Prostate gland (tissue), 2 donors: ENCODE results near the gene PRR27.
A peak's percentile ranks its signal among the peaks of the same experiment; 100 is the strongest.

Experiments
- CTCF ChIP-seq, 4 experiments: fragments of 200-600 bp in 2 of 4; fragments of 450-650 bp in 2 of 4; sonication (generic) in 2 of 4; IDR thresholded peaks; 1 replicate in 3 of 4; 2 replicates in 1 of 4; pipeline ENCODE4 v1.5.1; 2016 to 2019; ENCODE audit warnings: antibody characterized with exemption in 4 of 4, mild to moderate bottlenecking in 2 of 4, moderate library complexity in 2 of 4
- POLR2A ChIP-seq: fragments of 450-650 bp; IDR thresholded peaks from one replicate; pipeline ENCODE4 v1.6.1; 2016; ENCODE audit warnings: antibody characterized with exemption, mild to moderate bottlenecking
- POLR2AphosphoS5 ChIP-seq: sonication (generic); formaldehyde crosslinking; IDR thresholded peaks from one replicate; pipeline ENCODE4 v1.6.1; 2017; ENCODE audit warnings: antibody characterized with exemption

- TF ChIP-seq CTCF (IDR thresholded peaks at IDR 0.05) (peak in 3 of 4 experiments; percentile 17 to 58 (median 40)), POLR2A (no peak), POLR2AphosphoS5 (no peak)
Measured at GRCh38 chr4:70183168-70183939, 29.3 kb downstream of the PRR27 start.
